NCI-H2081 (cell line): ENCODE results near the gene C3orf52.
"Not testable (repeated sequence)": the region's sequence is repeated elsewhere in the genome, so short reads cannot be mapped to it uniquely, and the experiment has no call there.

ENCODE experiments used
- DNase-seq, 2 experiments: peaks; one replicate each; lab custom pipeline; 2025; lab: John Stamatoyannopoulos, UW

The C3orf52 gene

GRCh38 chr3:112086076-112086854, at the start of gene C3orf52:
TSS of gene C3orf52 (plus strand) at chr3:112086389. CDS start at chr3:112086408, 19 bp downstream.
- peak; percentile 69 to 85 for DNase-seq

GRCh38 chr3:112037194-112037593, 49.0 kb upstream of the C3orf52 start:
- not testable (repeated sequence) for DNase-seq

- DNase-seq = peak in 1 of 2 experiments; percentile 54
These were observed 47.3 kb upstream of the C3orf52 start for GRCh38 chr3:112038863-112039262.

GRCh38 chr3:112041321-112041720, 44.9 kb upstream of the C3orf52 start:
- DNase-seq = no peak

GRCh38 chr3:112042842-112043280, 43.3 kb upstream of the C3orf52 start:
- DNase-seq = peak; percentile 91 to 99

GRCh38 chr3:112043621-112044201, 42.5 kb upstream of the C3orf52 start:
- DNase-seq = peak; percentile 86 to 90

- no peak for DNase-seq
These were observed 39.6 kb upstream of the C3orf52 start for GRCh38 chr3:112046599-112046998.

GRCh38 chr3:112047264-112047663, 38.9 kb upstream of the C3orf52 start:
- DNase-seq = no peak

- no peak for DNase-seq
These were observed 37.3 kb upstream of the C3orf52 start for GRCh38 chr3:112048911-112049310.

- no peak for DNase-seq
These were observed 33.0 kb upstream of the C3orf52 start for GRCh38 chr3:112053229-112053628.

GRCh38 chr3:112056451-112056929, 29.7 kb upstream of the C3orf52 start:
- no peak for DNase-seq

GRCh38 chr3:112059497-112059896, 26.7 kb upstream of the C3orf52 start:
- DNase-seq = no peak

- DNase-seq = no peak
These were observed 25.0 kb upstream of the C3orf52 start for GRCh38 chr3:112061152-112061551.

GRCh38 chr3:112072387-112073060, 13.7 kb upstream of the C3orf52 start:
- DNase-seq = not testable (repeated sequence)

- no peak for DNase-seq
These were observed 12.2 kb upstream of the C3orf52 start for GRCh38 chr3:112074006-112074405.

- peak in 1 of 2 experiments; percentile 12 for DNase-seq
These were observed 11.3 kb upstream of the C3orf52 start for GRCh38 chr3:112074616-112075497.

- DNase-seq = no peak
These were observed 7.8 kb upstream of the C3orf52 start for GRCh38 chr3:112078125-112079083.

- DNase-seq = no peak
These were observed 3.0 kb upstream of the C3orf52 start for GRCh38 chr3:112083239-112083638.

GRCh38 chr3:112084980-112085705, 1.0 kb upstream of the C3orf52 start:
- DNase-seq = no peak

- DNase-seq = no peak
These were observed 484 bp upstream of the C3orf52 start for GRCh38 chr3:112085735-112086075.
